Thyroid gland (tissue), 4 donors: ENCODE results near the gene CIROP.

ENCODE experiments used
- CTCF ChIP-seq, 6 experiments: fragments of 200-600 bp in 3 of 6; fragments of 450-650 bp in 3 of 6; sonication (generic) in 3 of 6; IDR thresholded peaks; one replicate each; pipeline ENCODE4 v1.5.1; 2016 to 2019; ENCODE audit warnings: antibody characterized with exemption in 6 of 6, mild to moderate bottlenecking in 2 of 6, inconsistent platforms in 1 of 6, moderate library complexity in 1 of 6
- POLR2A ChIP-seq, 2 donors: fragments of 450-650 bp; IDR thresholded peaks; one replicate each; pipeline ENCODE4 v1.6.1; 2017; ENCODE audit warnings: antibody characterized with exemption in 2 of 2, mild to moderate bottlenecking in 2 of 2, moderate library complexity in 1 of 2

- TF ChIP-seq CTCF (IDR thresholded peaks at IDR 0.05) (no peak), POLR2A (IDR thresholded peaks at IDR 0.05) (peak in 1 of 2 donors; percentile 48)
Measured at GRCh38 chr14:23153851-23154796, 49.3 kb upstream of the CIROP start.
